MM.1S (cell line): ENCODE data around the gene GBX1.

ENCODE experiments used
- DNase-seq: peaks from one replicate; pipeline ENCODE4 v3.0.0-alpha.2; 2015
- H2AFZ ChIP-seq: fragments of 300-600 bp; sonication (generic); 2 replicates; pipeline ENCODE4 v1.6.0; 2016; ENCODE audit warnings: antibody characterized with exemption, low read length
- H3F3A ChIP-seq: fragments of 300-600 bp; sonication (generic); 2 replicates; pipeline ENCODE4 v1.6.1; 2016; ENCODE audit warnings: mild to moderate bottlenecking, antibody characterized with exemption, low read length, moderate library complexity, mixed read lengths; ENCODE audit not compliant: insufficient read depth
- H3K27ac ChIP-seq: fragments of 300-600 bp; sonication (generic); 2 replicates; pipeline ENCODE4 v1.5.1; 2016; ENCODE audit warnings: mild to moderate bottlenecking, low read length
- H3K27me3 ChIP-seq: fragments of 300-600 bp; sonication (generic); replicated peaks from 2 replicates; pipeline ENCODE4 v1.6.0; 2016; ENCODE audit warnings: low read length; ENCODE audit not compliant: insufficient read depth
- H3K36me3 ChIP-seq: fragments of 300-600 bp; sonication (generic); replicated peaks from 2 replicates; pipeline ENCODE4 v1.6.1; 2016; ENCODE audit warnings: mild to moderate bottlenecking, low read length, mixed read lengths; ENCODE audit not compliant: insufficient read depth
- H3K4me1 ChIP-seq: fragments of 300-600 bp; sonication (generic); 2 replicates; pipeline ENCODE4 v1.6.1; 2016; ENCODE audit warnings: low read length, mixed read lengths
- H3K4me2 ChIP-seq: fragments of 300-600 bp; sonication (generic); 2 replicates; pipeline ENCODE4 v1.6.0; 2016; ENCODE audit warnings: low read depth, low read length
- H3K4me3 ChIP-seq: fragments of 300-600 bp; sonication (generic); 2 replicates; pipeline ENCODE4 v1.5.1; 2016; ENCODE audit warnings: low read length, mixed read lengths
- H3K79me2 ChIP-seq: fragments of 300-600 bp; sonication (generic); 2 replicates; pipeline ENCODE4 v1.6.1; 2016; ENCODE audit warnings: mixed run types, low read length, mixed read lengths
- H3K9ac ChIP-seq: fragments of 300-600 bp; sonication (generic); 2 replicates; pipeline ENCODE4 v1.6.1; 2016; ENCODE audit warnings: low read length, mixed read lengths
- H3K9me2 ChIP-seq: fragments of 300-600 bp; sonication (generic); replicated peaks from 2 replicates; pipeline ENCODE4 v1.6.1; 2016; ENCODE audit warnings: mild to moderate bottlenecking, low read length, mixed read lengths; ENCODE audit not compliant: insufficient read depth
- H3K9me3 ChIP-seq: fragments of 300-600 bp; sonication (generic); replicated peaks from 2 replicates; pipeline ENCODE4 v1.6.1; 2016; ENCODE audit warnings: mild to moderate bottlenecking, low read length, mixed read lengths; ENCODE audit not compliant: insufficient read depth
- H4K20me1 ChIP-seq: fragments of 300-600 bp; sonication (generic); 2 replicates; pipeline ENCODE4 v1.6.1; 2016; ENCODE audit warnings: mild to moderate bottlenecking, low read length, moderate library complexity, mixed read lengths; ENCODE audit not compliant: insufficient read depth
- EZH2 ChIP-seq: fragments of 300-600 bp; sonication (generic); optimal IDR thresholded peaks from 2 replicates; pipeline ENCODE3; 2017; ENCODE audit warnings: low read depth, mild to moderate bottlenecking, antibody characterized with exemption, low read length, mixed read lengths
- EZH2phosphoT487 ChIP-seq: fragments of 300-600 bp; sonication (generic); IDR thresholded peaks from 2 replicates; pipeline ENCODE4 v1.6.1; 2018; ENCODE audit warnings: antibody characterized with exemption, low read length
- TF ChIP-seq, protein P1 (sequence below): fragments of 300-600 bp; sonication (generic); IDR thresholded peaks from 2 replicates; pipeline ENCODE4 v1.5.1; 2016; ENCODE audit warnings: antibody characterized with exemption, low read length, mixed read lengths

Gene GBX1

DNA sequence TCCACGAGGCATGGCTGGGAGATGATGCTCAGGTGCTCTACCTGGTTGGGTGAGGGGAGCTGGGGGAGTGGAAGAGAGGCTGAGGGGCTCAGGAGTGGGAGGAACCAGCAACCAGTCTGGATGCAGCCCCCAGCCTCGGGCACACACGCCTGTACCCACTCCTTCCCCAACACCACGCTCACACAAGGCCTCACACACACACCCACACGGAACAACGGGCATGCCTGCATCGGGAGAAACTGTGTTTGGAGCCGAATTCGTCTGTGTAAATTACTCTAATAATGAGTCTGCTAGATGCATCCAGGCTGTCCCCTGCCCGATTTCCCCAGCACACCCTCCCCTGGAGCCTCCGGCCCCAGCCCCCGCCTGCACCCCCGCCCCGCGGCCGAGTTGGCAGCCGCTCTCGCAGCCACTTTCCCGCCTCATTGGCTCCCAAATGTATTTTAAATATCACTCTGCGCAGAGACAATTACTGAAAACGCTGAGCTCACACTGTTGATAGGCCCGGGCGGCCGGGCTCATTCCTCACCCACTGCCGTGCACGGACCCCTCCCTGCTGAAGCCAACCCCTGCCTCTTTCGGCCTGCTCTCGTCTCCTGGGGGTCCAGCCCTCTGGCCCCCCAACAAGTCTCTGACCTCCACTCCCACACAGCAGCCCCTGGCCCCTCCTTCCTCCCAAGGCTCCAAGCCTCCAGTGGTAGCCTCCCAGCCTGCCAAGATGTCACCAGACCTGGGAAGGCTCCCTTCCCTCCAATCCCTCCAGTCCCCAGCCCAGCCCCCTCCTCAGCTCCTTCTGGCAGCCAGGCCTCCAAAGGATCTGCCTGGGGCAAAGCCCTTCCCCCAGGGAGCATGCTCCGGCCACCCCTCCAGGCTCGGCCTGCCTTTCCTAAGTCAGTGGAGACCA, 31.7 kb upstream of the GBX1 start:
- DNase-seq = no peak
- Histone ChIP-seq H3K27ac (no peak overlapping the region), H3F3A (no peaks in the 10 kb centered on the region), H3K9ac (no peak overlapping the region), H2AFZ (no peak overlapping the region), H3K36me3 (no peaks in the 10 kb centered on the region), H3K9me3 (no peaks in the 10 kb centered on the region), H3K4me3 (no peak overlapping the region), H3K4me2 (no peak overlapping the region), H3K27me3 (peaks cover 100% of the 10 kb centered on the region), H4K20me1 (no peaks in the 10 kb centered on the region), H3K4me1 (no peaks in the 10 kb centered on the region), H3K9me2 (no peaks in the 10 kb centered on the region), H3K79me2 (no peaks in the 10 kb centered on the region)
- TF ChIP-seq EZH2 = no peak
- TF ChIP-seq, protein P1, sequence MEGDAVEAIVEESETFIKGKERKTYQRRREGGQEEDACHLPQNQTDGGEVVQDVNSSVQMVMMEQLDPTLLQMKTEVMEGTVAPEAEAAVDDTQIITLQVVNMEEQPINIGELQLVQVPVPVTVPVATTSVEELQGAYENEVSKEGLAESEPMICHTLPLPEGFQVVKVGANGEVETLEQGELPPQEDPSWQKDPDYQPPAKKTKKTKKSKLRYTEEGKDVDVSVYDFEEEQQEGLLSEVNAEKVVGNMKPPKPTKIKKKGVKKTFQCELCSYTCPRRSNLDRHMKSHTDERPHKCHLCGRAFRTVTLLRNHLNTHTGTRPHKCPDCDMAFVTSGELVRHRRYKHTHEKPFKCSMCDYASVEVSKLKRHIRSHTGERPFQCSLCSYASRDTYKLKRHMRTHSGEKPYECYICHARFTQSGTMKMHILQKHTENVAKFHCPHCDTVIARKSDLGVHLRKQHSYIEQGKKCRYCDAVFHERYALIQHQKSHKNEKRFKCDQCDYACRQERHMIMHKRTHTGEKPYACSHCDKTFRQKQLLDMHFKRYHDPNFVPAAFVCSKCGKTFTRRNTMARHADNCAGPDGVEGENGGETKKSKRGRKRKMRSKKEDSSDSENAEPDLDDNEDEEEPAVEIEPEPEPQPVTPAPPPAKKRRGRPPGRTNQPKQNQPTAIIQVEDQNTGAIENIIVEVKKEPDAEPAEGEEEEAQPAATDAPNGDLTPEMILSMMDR = no peak

GRCh38 chr7:151197932-151198331, 30.4 kb upstream of the GBX1 start:
- no peak for DNase-seq
- no peaks in the 10 kb centered on the region for H3K9me2 ChIP-seq
- no peak overlapping the region for H3K9ac ChIP-seq
- H3K4me1 ChIP-seq = no peaks in the 10 kb centered on the region
- H3K27ac ChIP-seq = no peak overlapping the region
- TF ChIP-seq, protein P1 = no peak
- TF ChIP-seq EZH2 (no peak), EZH2phosphoT487 (no peak)
- no peaks in the 10 kb centered on the region for H3K36me3 ChIP-seq
- H3K4me2 ChIP-seq = no peak overlapping the region
- no peak overlapping the region for H2AFZ ChIP-seq
- H3K4me3 ChIP-seq = no peak overlapping the region
- H3K9me3 ChIP-seq = no peaks in the 10 kb centered on the region
- no peaks in the 10 kb centered on the region for H4K20me1 ChIP-seq
- H3F3A ChIP-seq = no peaks in the 10 kb centered on the region
- H3K79me2 ChIP-seq = no peaks in the 10 kb centered on the region
- H3K27me3 ChIP-seq = peaks cover 100% of the 10 kb centered on the region

- Histone ChIP-seq H3K9me2 (no peaks in the 10 kb centered on the region), H3K79me2 (no peaks in the 10 kb centered on the region), H3F3A (no peaks in the 10 kb centered on the region), H3K4me3 (no peak overlapping the region), H4K20me1 (no peaks in the 10 kb centered on the region), H3K9ac (no peak overlapping the region), H3K9me3 (no peaks in the 10 kb centered on the region), H3K27ac (no peak overlapping the region), H3K4me2 (no peak overlapping the region), H3K27me3 (peaks cover 100% of the 10 kb centered on the region), H2AFZ (no peak overlapping the region), H3K4me1 (no peaks in the 10 kb centered on the region), H3K36me3 (no peaks in the 10 kb centered on the region)
- TF ChIP-seq EZH2 (no peak), EZH2phosphoT487 (no peak)
- TF ChIP-seq, protein P1 = no peak
- no peak for DNase-seq
Observed at GRCh38 chr7:151195616-151196450, 28.3 kb upstream of the GBX1 start.
